SU-DHL-6 (cell line): ENCODE data around the gene ATF7.

Experiments used
- H2AFZ ChIP-seq: fragments of 200-600 bp; sonication (generic); 2 replicates; pipeline ENCODE4 v1.6.1; 2014; ENCODE audit warnings: low read depth, mild to moderate bottlenecking, moderate library complexity, mixed read lengths, antibody characterized with exemption, low read length; ENCODE audit not compliant: severe bottlenecking
- H3F3A ChIP-seq: fragments of 200-600 bp; shearing (Covaris generic); 2 replicates; pipeline ENCODE4 v1.6.0; 2016; ENCODE audit warnings: antibody characterized with exemption, mild to moderate bottlenecking; ENCODE audit not compliant: insufficient read depth
- H3K27ac ChIP-seq: fragments of 200-600 bp; sonication (generic); 2 replicates; pipeline ENCODE4 v1.5.1; 2016; ENCODE audit warnings: low read depth, mild to moderate bottlenecking, low read length, moderate library complexity, mixed read lengths
- H3K27me3 ChIP-seq: fragments of 200-600 bp; sonication (generic), shearing (Covaris generic); 2 replicates; pipeline ENCODE4 v1.6.0; 2014; ENCODE audit warnings: mild to moderate bottlenecking, low read length
- H3K36me3 ChIP-seq: fragments of 200-600 bp; sonication (generic); 2 replicates; pipeline ENCODE4 v1.6.1; 2014; ENCODE audit warnings: mild to moderate bottlenecking, low read length, mixed read lengths
- H3K4me2 ChIP-seq: fragments of 300-600, 200-600 bp; shearing (Covaris generic), sonication (generic); 2 replicates; pipeline ENCODE4 v1.6.0; 2014; ENCODE audit warnings: low read length, low read depth, mild to moderate bottlenecking; ENCODE audit not compliant: poor library complexity, severe bottlenecking
- H3K4me3 ChIP-seq: fragments of 200-600 bp; sonication (generic); 2 replicates; pipeline ENCODE4 v1.5.1; 2014; ENCODE audit warnings: antibody characterized with exemption, low read length, mild to moderate bottlenecking, mixed read lengths; ENCODE audit not compliant: insufficient read depth, poor library complexity, severe bottlenecking
- H3K79me2 ChIP-seq: fragments of 200-600 bp; sonication (generic); 2 replicates; pipeline ENCODE4 v1.6.1; 2014; ENCODE audit warnings: mild to moderate bottlenecking, low read length, moderate library complexity; ENCODE audit not compliant: insufficient read depth
- H3K9ac ChIP-seq: fragments of 200-600 bp; sonication (generic); 2 replicates; pipeline ENCODE4 v1.7.0; 2014; ENCODE audit warnings: mild to moderate bottlenecking, low read length
- H3K9me2 ChIP-seq: fragments of 200-600 bp; sonication (generic); replicated peaks from 2 replicates; pipeline ENCODE4 v1.6.1; 2014; ENCODE audit warnings: low read length; ENCODE audit not compliant: insufficient read depth
- H3K9me3 ChIP-seq: fragments of 200-600 bp; sonication (generic); 2 replicates; pipeline ENCODE4 v1.6.1; 2014; ENCODE audit warnings: low read length, mixed read lengths; ENCODE audit not compliant: insufficient read depth
- H4K20me1 ChIP-seq: fragments of 200-600 bp; sonication (generic); 2 replicates; pipeline ENCODE4 v1.6.1; 2014; ENCODE audit warnings: low read depth, mild to moderate bottlenecking, antibody characterized with exemption, low read length, moderate library complexity, mixed read lengths
- CTCF ChIP-seq: fragments of 200-600 bp; sonication (generic); IDR thresholded peaks from one replicate; pipeline ENCODE4 v1.5.1; 2017; ENCODE audit warnings: antibody characterized with exemption, mild to moderate bottlenecking, low read length, moderate library complexity; ENCODE audit not compliant: insufficient read depth, poor library complexity, severe bottlenecking
- EZH2phosphoT487 ChIP-seq: fragments of 200-600 bp; sonication (generic), shearing (Covaris generic); conservative IDR thresholded peaks from 2 replicates; pipeline ENCODE4 v1.6.1; 2018; ENCODE audit warnings: mild to moderate bottlenecking, antibody characterized with exemption, low read length, moderate library complexity, mixed read lengths

The ATF7 gene

GRCh38 chr12:53560351-53560750 is 65.8 kb downstream of the ATF7 start:
- H2AFZ ChIP-seq = no peak overlapping the region
- no peaks in the 10 kb centered on the region for H3K9me3 ChIP-seq
- H3K9ac ChIP-seq = no peak overlapping the region
- no peak for TF ChIP-seq EZH2phosphoT487
- no peaks in the 10 kb centered on the region for H3K36me3 ChIP-seq
- H3K4me2 ChIP-seq = no peak overlapping the region
- no peaks in the 10 kb centered on the region for H4K20me1 ChIP-seq
- H3K27me3 ChIP-seq = no peaks in the 10 kb centered on the region
- no peaks in the 10 kb centered on the region for H3K79me2 ChIP-seq
- no peaks in the 10 kb centered on the region for H3F3A ChIP-seq
- no peak overlapping the region for H3K4me3 ChIP-seq
- H3K9me2 ChIP-seq = no peaks in the 10 kb centered on the region
- no peak overlapping the region for H3K27ac ChIP-seq

GRCh38 chr12:53558631-53559030 is 67.6 kb downstream of the ATF7 start:
- Histone ChIP-seq H3K4me3 (no peak overlapping the region), H3K27ac (no peak overlapping the region), H3F3A (no peaks in the 10 kb centered on the region), H3K9me3 (no peaks in the 10 kb centered on the region), H3K9me2 (no peaks in the 10 kb centered on the region), H3K79me2 (no peaks in the 10 kb centered on the region), H2AFZ (no peak overlapping the region), H3K9ac (no peak overlapping the region), H3K4me2 (no peak overlapping the region), H3K27me3 (no peaks in the 10 kb centered on the region), H3K36me3 (no peaks in the 10 kb centered on the region), H4K20me1 (no peaks in the 10 kb centered on the region)
- TF ChIP-seq CTCF = no peak
- no peak for TF ChIP-seq EZH2phosphoT487

GRCh38 chr12:53552361-53553327 is 73.5 kb downstream of the ATF7 start:
- Histone ChIP-seq H3K27me3 (no peaks in the 10 kb centered on the region), H3K4me2 (no peak overlapping the region), H3K36me3 (no peaks in the 10 kb centered on the region), H3F3A (no peaks in the 10 kb centered on the region), H2AFZ (no peak overlapping the region), H4K20me1 (no peaks in the 10 kb centered on the region), H3K27ac (no peak overlapping the region), H3K79me2 (no peaks in the 10 kb centered on the region), H3K9ac (no peak overlapping the region), H3K9me3 (no peaks in the 10 kb centered on the region), H3K4me3 (no peak overlapping the region), H3K9me2 (no peaks in the 10 kb centered on the region)
- no peak for TF ChIP-seq CTCF
- no peak for TF ChIP-seq EZH2phosphoT487

GRCh38 chr12:53551889-53552291 is 74.3 kb downstream of the ATF7 start:
- H4K20me1 ChIP-seq = no peaks in the 10 kb centered on the region
- H3K4me2 ChIP-seq = no peak overlapping the region
- H2AFZ ChIP-seq = no peak overlapping the region
- no peak overlapping the region for H3K4me3 ChIP-seq
- H3K9me2 ChIP-seq = no peaks in the 10 kb centered on the region
- H3K27me3 ChIP-seq = no peaks in the 10 kb centered on the region
- no peaks in the 10 kb centered on the region for H3K9me3 ChIP-seq
- TF ChIP-seq CTCF = no peak
- no peak for TF ChIP-seq EZH2phosphoT487
- H3F3A ChIP-seq = no peaks in the 10 kb centered on the region
- H3K36me3 ChIP-seq = no peaks in the 10 kb centered on the region
- H3K9ac ChIP-seq = no peak overlapping the region
- H3K27ac ChIP-seq = no peak overlapping the region
- no peaks in the 10 kb centered on the region for H3K79me2 ChIP-seq
